Stimulated activated CD4-positive, alpha-beta T cell treated with anti-CD3 and anti-CD28 coated beads, Interleukin-2, amount 100 ng/mL, for 24 hours (primary cell): Measurements from ENCODE around the gene KLK3.

Source experiments
- DNase-seq, 2 donors: peaks; one replicate each; pipeline ENCODE4 v3.0.0-alpha.2; 2020

The KLK3 gene

GRCh38 chr19:50832666-50833065 is 22.0 kb upstream of the KLK3 start:
- DNase-seq: no peak

- no peak for DNase-seq
Measured at GRCh38 chr19:50833117-50833801, 21.5 kb upstream of the KLK3 start, which contains the start of gene KLK15. Gene KLK15, minus strand, starts transcription at chr19:50833574. Its CDS starts 2,082 bp downstream, at chr19:50831492.

GRCh38 chr19:50833802-50834167 is 20.9 kb upstream of the KLK3 start:
- no peak for DNase-seq

GRCh38 chr19:50835103-50835784 is 19.5 kb upstream of the KLK3 start:
- no peak for DNase-seq

GRCh38 chr19:50835785-50836542 is 18.8 kb upstream of the KLK3 start:
- DNase-seq: peak; percentile 77 to 87

GRCh38 chr19:50836543-50837195 is 18.0 kb upstream of the KLK3 start:
- no peak for DNase-seq

- no peak for DNase-seq
Measured at GRCh38 chr19:50837300-50837699, 17.4 kb upstream of the KLK3 start.

GRCh38 chr19:50838239-50838638 is 16.5 kb upstream of the KLK3 start:
- DNase-seq: no peak

- no peak for DNase-seq
Measured at GRCh38 chr19:50839712-50840655, 14.7 kb upstream of the KLK3 start.

GRCh38 chr19:50842130-50842529 is 12.6 kb upstream of the KLK3 start:
- no peak for DNase-seq

GRCh38 chr19:50843205-50843604 is 11.5 kb upstream of the KLK3 start:
- no peak for DNase-seq

- no peak for DNase-seq
Measured at GRCh38 chr19:50843701-50844221, 11.0 kb upstream of the KLK3 start.

- no peak for DNase-seq
Measured at GRCh38 chr19:50844296-50844935, 10.3 kb upstream of the KLK3 start.

- no peak for DNase-seq
Measured at GRCh38 chr19:50850738-50851137, 4.0 kb upstream of the KLK3 start.

GRCh38 chr19:50851620-50852019 is 3.1 kb upstream of the KLK3 start:
- no peak for DNase-seq

- no peak for DNase-seq
Measured at GRCh38 chr19:50857366-50857765, 2.7 kb downstream of the KLK3 start.

- DNase-seq: no peak
Measured at GRCh38 chr19:50858886-50859285, 4.2 kb downstream of the KLK3 start.

- no peak for DNase-seq
Measured at GRCh38 chr19:50859849-50860248, 5.1 kb downstream of the KLK3 start.

GRCh38 chr19:50861010-50861409 is 6.3 kb downstream of the KLK3 start:
- no peak for DNase-seq

GRCh38 chr19:50861496-50862286 is 7.0 kb downstream of the KLK3 start:
- DNase-seq: no peak

GRCh38 chr19:50869479-50869878 is 14.8 kb downstream of the KLK3 start:
- DNase-seq: no peak
